K562 (cell line): ENCODE data around the gene CLDN20. TPM values are rescaled to one million over a fixed set of nuclear protein-coding genes. Genes with fewer than 3 reads are reported as not detected.

Source experiments
- ATF7 ChIP-seq: fragments of 450-650 bp; IDR thresholded peaks from 2 replicates; pipeline ENCODE4 v1.7.1; 2014; ENCODE audit warnings: mild to moderate bottlenecking, moderate library complexity
- DACH1 ChIP-seq: fragments of 450-650 bp; IDR thresholded peaks from 2 replicates; pipeline ENCODE4 v1.6.1; 2018; ENCODE audit not compliant: partially characterized antibody
- EP300 ChIP-seq: IDR thresholded peaks from 2 replicates; pipeline ENCODE4 v1.6.1; 2012; ENCODE audit warnings: low read length, improper control_type of control experiment
- MGA ChIP-seq: fragments of 450-650 bp; IDR thresholded peaks from 2 replicates; pipeline ENCODE4 v1.6.1; 2016; ENCODE audit warnings: mild to moderate bottlenecking, moderate library complexity
- NFXL1 ChIP-seq: fragments of 450-650 bp; formaldehyde crosslinking; IDR thresholded peaks from 2 replicates; pipeline ENCODE4 v1.4.0; 2021; ENCODE audit warnings: mild to moderate bottlenecking
- POLR2B ChIP-seq: fragments of 450-650 bp; IDR thresholded peaks from 2 replicates; pipeline ENCODE4 v1.6.1; 2018; ENCODE audit warnings: low read depth; ENCODE audit not compliant: partially characterized antibody
- PURB ChIP-seq: sonication (generic); formaldehyde crosslinking; IDR thresholded peaks from 2 replicates; pipeline ENCODE4 v1.9.0; 2021; ENCODE audit warnings: low read depth, mild to moderate bottlenecking, missing genetic modification reagents
- RNF2 ChIP-seq: sonication (generic); IDR thresholded peaks from 2 replicates; pipeline ENCODE4 v1.6.1; 2016
- SAFB ChIP-seq: fragments of 200-400 bp; formaldehyde crosslinking; IDR thresholded peaks from 2 replicates; pipeline ENCODE4 v1.6.1; 2017; ENCODE audit warnings: low read depth, low read length, borderline replicate concordance
- ZKSCAN1 ChIP-seq: fragments of 150-350 bp; IDR thresholded peaks from 2 replicates; pipeline ENCODE4 v1.6.1; 2016; ENCODE audit warnings: low read depth, low read length
- polyA plus RNA-seq, 8 experiments: library from polyadenylated mRNA; depleted of rRNA in 4 of 8; stranded (reverse) in 5 of 8; unstranded in 3 of 8; fragments of >200 nt; fragmentation: Nextera tagmentation in 2 of 8; fragmentation: Illumina TruSeq in 1 of 8; extraction: Ambion mirVana in 2 of 8; extraction: Trizol in 1 of 8; gene quantifications; 2 replicates each; pipeline versions ENCODE4 v1.2.1 to v1.2.3, GENCODE V29; 2011 to 2014; ENCODE audit warnings: inconsistent platforms in 1 of 8, missing spikeins in 1 of 8
- total RNA-seq, 7 experiments: library from RNA; depleted of rRNA in 6 of 7; stranded (reverse); fragments of >200 nt in 6 of 7; fragmentation: Illumina TruSeq in 2 of 7; extraction: Trizol in 2 of 7; gene quantifications; 2 replicates each; pipeline versions ENCODE4 v1.2.1 to v1.2.3, GENCODE V29; 2011 to 2021; ENCODE audit warnings: low replicate concordance in 1 of 7
- TF ChIP-seq, protein P1 (sequence below): fragments of 450-650 bp; formaldehyde crosslinking; IDR thresholded peaks from 2 replicates; pipeline ENCODE4 v1.4.0; 2020; ENCODE audit warnings: mild to moderate bottlenecking
- TF ChIP-seq, protein P2 (sequence below), 2 experiments: fragments of 200-800 bp in 1 of 2; sonication (Bioruptor generic) in 1 of 2; sonication (generic) in 1 of 2; formaldehyde crosslinking in 1 of 2; IDR thresholded peaks in 1 of 2; conservative IDR thresholded peaks in 1 of 2; 2 replicates each; pipeline versions ENCODE4 v1.5.0 to v1.6.1; 2016 to 2020; ENCODE audit warnings: missing compliant biosample characterization in 1 of 2, missing genetic modification characterization in 1 of 2, missing genetic modification reagents in 1 of 2
- TF ChIP-seq, protein P3 (sequence below): fragments of 250-450 bp; sonication (Bioruptor Pico); IDR thresholded peaks from 2 replicates; pipeline ENCODE4 v1.8.0; 2021; ENCODE audit warnings: borderline replicate concordance, mild to moderate bottlenecking, moderate library complexity; ENCODE audit not compliant: poor library complexity, severe bottlenecking

The CLDN20 gene
- total and polyA plus RNA-seq, 9 of the 15 experiments (the other 6 are each of a cell fraction or from before 2014, with no cell fraction given) = not detected

DNA sequence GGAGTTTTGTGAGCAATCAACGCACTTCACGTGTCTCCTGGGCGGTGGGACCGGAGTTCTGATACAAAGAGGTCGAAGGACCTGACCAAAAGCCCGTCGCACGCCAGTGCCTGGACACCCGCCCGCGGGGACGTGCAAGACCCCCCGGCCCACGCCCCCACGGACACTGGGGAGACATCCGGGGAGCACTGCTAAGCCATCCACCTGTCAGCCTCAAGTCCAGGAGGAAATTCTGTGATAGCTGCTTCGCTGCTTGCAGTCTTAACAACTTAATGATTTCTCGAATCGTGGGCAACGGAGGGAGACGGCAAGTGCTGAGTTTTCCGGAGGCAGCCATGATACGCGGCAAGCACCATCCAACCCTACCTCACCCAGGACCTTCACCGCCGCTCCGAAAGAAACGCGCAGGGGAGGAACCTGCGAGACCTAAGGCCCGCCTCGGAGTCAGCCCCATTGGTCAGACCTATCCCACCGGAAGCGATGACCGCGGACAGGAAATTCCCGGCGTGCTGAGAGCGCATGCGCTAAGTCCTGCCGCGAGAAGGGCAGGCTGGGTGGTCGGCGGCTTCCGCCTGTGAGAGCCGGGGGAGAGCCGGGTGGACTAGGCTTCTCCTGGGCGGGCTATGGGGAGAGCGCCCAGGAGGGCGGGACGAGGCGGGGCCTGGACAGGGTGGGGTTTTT, 50.4 kb downstream of the CLDN20 start, which contains the start of gene TFB1M (continued):
- peak; percentile 39; the same call in 1 of the 2 replicates for TF ChIP-seq MGA
- peak; percentile 85 for TF ChIP-seq POLR2B
- TF ChIP-seq NFXL1 = no peak
- TF ChIP-seq, protein P1, sequence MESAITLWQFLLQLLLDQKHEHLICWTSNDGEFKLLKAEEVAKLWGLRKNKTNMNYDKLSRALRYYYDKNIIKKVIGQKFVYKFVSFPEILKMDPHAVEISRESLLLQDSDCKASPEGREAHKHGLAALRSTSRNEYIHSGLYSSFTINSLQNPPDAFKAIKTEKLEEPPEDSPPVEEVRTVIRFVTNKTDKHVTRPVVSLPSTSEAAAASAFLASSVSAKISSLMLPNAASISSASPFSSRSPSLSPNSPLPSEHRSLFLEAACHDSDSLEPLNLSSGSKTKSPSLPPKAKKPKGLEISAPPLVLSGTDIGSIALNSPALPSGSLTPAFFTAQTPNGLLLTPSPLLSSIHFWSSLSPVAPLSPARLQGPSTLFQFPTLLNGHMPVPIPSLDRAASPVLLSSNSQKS (CRISPR knock-in tag) = no peak
- TF ChIP-seq ATF7 = peak; percentile 76
- TF ChIP-seq, protein P2, sequence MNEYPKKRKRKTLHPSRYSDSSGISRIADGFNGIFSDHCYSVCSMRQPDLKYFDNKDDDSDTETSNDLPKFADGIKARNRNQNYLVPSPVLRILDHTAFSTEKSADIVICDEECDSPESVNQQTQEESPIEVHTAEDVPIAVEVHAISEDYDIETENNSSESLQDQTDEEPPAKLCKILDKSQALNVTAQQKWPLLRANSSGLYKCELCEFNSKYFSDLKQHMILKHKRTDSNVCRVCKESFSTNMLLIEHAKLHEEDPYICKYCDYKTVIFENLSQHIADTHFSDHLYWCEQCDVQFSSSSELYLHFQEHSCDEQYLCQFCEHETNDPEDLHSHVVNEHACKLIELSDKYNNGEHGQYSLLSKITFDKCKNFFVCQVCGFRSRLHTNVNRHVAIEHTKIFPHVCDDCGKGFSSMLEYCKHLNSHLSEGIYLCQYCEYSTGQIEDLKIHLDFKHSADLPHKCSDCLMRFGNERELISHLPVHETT (CRISPR knock-in tag; conservative IDR thresholded peaks at IDR 0.05 in 1 of 2, IDR thresholded peaks at IDR 0.05 in 1 of 2) = no peak
- TF ChIP-seq, protein P3, sequence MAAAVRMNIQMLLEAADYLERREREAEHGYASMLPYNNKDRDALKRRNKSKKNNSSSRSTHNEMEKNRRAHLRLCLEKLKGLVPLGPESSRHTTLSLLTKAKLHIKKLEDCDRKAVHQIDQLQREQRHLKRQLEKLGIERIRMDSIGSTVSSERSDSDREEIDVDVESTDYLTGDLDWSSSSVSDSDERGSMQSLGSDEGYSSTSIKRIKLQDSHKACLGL (CRISPR knock-in tag) = no peak
- TF ChIP-seq PURB (CRISPR knock-in tag) = no peak
- TF ChIP-seq DACH1 = no peak
- 0 out of 2 replicates have a peak, but pooled peaks have one; percentile 13 for TF ChIP-seq SAFB
- TF ChIP-seq ZKSCAN1 = peak; percentile 16; the same call in 1 of the 2 replicates
- TF ChIP-seq EP300 = 0 out of 2 replicates have a peak, but pooled peaks have one; percentile 5
- TF ChIP-seq RNF2 = peak; percentile 20; the same call in 1 of the 2 replicates
